Hematopoietic multipotent progenitor cell treated with erythropoietin and hydrocortisone succinate and interleukin-3 and kit ligand, for 8 days (in vitro differentiated cells): ENCODE results near the gene DCAF8.

Experiments
- DNase-seq: peaks from one replicate; pipeline ENCODE4 v3.0.0-alpha.2; 2015

The DCAF8 gene

GRCh38 chr1:160197231-160197630 is 65.1 kb downstream of the DCAF8 start:
- DNase-seq = no peak

DNA sequence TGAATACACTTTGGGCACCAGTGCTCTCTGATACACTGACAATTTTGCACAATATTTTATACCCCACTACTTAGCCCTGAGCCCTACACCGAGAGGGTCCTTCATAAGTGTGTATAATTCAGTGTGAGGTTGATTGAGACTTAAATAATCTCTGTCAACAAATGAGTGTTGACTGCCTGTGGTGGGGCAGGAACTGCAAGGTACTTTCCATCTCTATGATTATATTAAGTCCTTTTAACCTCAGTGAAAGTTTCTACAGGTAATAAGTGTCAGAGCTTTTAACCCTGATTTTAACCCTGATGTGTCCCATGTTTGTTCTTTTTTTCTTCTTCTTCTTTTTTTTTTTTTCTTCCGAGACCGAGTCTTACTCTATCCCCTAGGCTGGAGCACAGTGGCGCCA is 66.2 kb downstream of the DCAF8 start:
- DNase-seq = no peak

DNA sequence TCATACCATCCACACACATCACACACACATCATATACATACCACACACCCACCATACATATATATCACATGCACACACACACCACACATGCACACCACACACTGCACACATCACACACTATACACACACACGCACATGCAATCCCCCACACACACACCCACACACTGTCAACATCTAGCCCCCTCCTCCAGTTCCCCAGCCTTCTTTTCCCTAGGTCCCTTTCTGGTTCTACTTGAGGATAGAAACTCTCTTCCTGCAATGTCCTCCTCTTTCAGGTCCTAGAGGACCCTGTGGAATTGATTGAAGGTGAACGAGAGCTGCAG is 67.7 kb downstream of the DCAF8 start:
- DNase-seq = no peak

GRCh38 chr1:160193832-160194736 is 68.3 kb downstream of the DCAF8 start:
- DNase-seq = no peak

GRCh38 chr1:160193091-160193819 is 69.1 kb downstream of the DCAF8 start:
- DNase-seq = peak; percentile 82

- no peak for DNase-seq
These were observed 70.1 kb downstream of the DCAF8 start for GRCh38 chr1:160192234-160192633.

DNA sequence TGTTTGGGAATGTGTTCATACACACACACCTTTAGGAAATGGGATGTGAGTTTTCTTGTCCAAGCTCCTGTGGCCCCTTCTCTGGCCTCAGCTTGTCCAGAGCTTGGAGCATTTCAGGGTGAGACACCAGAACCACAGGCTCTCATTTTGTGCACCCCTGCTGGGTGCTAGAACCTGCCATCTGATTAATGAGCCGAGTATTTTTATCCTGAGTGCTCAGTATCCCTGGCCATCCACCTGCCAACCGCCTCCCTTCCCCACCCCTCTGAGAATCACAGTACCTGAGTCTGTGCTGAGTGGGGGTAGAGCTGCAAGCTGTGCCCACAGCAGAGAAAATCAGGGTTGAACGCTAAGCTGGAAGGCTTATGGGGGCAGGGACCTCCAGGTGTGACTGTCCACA is 70.6 kb downstream of the DCAF8 start:
- DNase-seq = no peak

DNA sequence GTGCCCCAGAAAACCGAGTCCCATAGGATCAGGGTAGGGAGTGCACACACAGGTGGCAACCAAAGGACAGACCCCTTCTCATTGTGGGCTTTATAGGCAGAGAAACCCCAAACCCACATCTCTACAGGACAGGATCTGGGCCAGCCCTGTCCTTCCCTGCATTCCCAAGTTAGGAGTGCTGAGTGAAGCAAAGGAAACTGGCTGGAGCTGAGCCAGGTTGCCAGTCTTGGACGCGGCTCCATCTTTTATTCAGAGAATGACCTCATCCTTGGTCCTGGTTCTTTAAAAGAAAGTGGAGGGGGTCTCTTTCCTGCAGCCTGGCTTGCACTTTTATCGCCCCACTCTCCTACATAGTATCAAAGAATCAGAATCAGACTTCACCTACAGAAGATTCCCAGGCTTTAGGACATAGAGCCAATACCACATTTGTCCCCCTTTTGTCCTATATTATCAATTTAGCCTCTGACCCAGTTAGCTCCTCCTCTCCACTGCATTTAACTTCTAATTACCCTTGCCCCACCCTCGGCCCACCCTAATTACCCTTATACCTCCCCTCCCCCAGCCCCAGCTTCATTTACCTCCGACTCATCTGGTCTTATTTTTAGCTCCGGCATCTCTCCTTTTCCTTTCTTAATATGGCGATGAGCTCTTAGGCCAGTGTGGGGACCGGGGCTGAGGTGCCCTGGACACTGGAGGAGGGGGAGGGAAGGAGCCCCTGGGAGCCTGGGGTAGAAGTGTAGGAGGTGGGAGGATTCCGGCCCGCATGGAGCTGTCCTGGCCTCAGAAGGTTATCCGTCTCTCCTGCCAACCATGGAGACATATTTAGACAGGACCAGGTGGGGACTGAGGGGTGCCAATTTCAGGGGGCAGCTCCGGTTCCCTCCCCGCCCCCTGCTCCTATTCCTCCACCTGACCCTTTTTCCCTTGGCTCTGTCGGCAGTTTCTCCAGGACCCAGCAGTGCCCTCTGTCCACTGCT is 72.4 kb downstream of the DCAF8 start, which contains the start of gene CASQ1:
TSS of gene CASQ1 (plus strand) at position 927 of the 977 bp plus-strand sequence. CDS start 177 bp downstream, outside the sequence.
- no peak for DNase-seq

- DNase-seq = no peak
These were observed 74.0 kb downstream of the DCAF8 start for GRCh38 chr1:160188341-160188740.

DNA sequence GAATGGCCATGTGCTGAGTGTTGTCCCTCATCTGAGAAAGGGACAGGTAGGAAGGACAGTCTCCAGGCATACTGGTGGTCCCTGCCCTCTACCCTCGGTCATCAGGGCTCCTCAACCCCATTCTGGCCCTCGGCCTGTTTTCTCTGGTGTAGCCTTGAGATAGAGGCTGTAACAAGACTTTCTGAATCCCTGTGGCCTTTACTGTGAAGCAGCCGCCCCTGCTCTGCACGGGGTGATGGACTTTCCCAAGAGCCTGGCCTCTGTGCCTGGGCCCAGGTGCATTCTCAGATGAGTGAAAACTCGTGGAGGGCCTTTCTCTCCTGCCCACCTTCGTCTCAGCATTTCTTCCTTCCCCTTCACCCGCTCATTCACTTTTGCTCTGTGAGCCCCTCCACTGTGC is 74.9 kb downstream of the DCAF8 start:
- no peak for DNase-seq

DNA sequence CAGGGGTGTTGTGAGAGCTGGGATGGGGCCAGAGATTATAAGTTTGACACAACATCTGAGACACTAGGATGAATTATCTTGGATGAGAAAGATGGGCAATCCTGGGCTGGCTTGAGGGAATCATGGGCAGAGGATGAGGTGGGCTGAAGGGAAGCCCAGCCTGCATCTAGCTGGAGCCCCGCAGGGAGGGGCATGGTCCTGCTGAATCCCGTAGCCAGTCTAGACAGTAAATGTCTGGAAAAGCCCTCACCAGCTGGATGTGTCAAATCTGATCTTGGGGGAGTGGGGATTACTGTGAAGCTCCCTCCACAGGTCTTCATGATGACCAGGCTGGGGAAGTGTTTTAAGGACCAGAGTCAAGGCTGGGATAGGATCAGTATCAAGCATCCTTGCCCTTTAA is 75.6 kb downstream of the DCAF8 start:
- DNase-seq = no peak

- no peak for DNase-seq
These were observed 76.1 kb downstream of the DCAF8 start for GRCh38 chr1:160186246-160186645.

DNA sequence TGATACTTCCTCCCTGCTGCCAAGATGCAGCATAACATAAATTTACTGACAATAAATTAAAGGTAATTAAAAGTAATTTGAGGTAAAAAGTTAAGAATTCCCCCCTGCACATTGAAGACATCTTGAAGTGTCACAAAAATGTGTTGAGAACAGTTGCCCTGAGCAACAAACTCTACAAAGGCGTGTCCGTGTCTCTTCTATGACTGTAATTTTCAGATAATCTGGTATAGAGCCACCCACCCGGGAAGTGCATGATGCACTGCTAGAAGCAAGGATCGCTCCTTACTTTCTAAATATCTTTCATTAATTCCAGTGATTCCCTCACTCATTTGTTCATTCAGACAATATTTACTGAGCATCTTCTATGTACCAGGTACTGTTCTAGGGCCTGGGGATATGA is 83.0 kb downstream of the DCAF8 start:
- DNase-seq = peak; percentile 48

DNA sequence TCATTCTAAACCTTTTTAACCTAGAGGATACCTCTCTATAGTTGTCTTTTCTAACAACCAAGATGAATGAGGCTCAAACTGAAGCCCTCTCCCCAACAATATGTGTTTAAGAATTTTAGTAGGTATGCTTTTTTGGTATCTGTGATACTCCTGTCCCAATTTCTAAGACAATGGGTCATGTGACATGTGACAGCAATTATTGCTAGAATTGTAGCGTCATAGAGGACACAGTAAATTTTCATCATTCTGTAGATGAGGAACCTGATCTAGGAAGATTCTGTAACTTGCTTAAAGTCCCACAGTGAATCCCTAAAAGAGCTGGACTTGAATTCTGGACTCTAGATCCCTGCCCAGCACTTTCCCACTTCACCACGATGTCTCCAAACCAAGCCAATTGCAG is 83.6 kb downstream of the DCAF8 start:
- DNase-seq = no peak

DNA sequence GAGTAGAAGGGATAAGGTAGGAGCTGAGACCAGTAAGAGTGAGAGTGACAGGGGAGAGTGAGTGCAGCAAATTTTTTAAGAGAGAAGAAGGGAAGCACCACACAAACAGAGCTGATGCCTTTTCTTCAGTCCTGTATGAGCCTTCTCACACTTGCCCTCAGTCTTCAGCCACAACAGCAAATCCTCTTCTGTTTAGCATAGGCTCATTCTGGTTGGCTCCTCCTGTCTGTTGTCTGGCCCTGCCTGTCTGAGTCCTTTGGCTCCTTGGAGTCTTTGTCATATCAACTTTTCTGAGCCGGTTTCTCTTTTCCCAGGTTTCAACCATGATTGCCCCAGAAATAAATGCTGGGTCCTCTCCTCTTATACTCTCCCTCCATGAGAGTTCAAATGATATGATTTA is 84.7 kb downstream of the DCAF8 start:
- DNase-seq = no peak

DNA sequence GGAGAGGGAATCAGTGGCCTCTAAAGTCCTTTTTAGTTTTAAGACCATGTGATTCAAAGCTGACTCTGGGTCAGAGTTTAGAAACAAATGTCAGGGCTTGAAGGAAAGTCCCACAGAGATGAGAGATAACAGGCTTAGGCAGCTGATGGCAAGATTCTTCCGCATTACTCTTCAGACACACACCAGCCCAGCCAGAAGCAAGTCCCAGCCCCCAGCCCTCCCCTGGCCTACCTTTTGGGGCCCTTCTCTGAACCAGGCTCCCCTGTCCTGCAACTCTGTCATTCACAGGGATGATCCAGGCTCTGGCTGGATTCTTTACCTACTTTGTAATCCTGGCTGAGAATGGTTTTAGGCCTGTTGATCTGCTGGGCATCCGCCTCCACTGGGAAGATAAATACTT is 85.1 kb downstream of the DCAF8 start:
- no peak for DNase-seq

DNA sequence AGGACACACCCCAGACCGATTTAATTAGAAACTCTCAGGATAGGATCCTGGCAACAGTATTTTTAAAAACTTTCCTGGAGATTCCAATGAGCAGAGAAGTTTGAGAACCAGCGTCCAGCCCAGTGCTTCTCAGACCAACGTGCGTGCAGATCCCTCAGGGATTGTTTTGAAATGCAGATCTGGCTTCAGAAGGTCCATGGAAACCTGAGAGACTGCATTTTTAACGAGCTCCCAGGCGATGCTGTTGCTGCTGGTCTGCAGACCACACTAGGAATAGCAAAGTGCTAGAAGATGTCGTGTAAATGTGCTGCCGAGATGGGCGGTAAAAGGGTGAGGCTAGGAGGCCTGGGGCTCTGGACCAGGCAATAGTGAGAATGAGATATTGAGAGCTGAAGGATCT is 90.4 kb downstream of the DCAF8 start:
- no peak for DNase-seq

GRCh38 chr1:160171354-160171753 is 91.0 kb downstream of the DCAF8 start:
- DNase-seq = no peak

DNA sequence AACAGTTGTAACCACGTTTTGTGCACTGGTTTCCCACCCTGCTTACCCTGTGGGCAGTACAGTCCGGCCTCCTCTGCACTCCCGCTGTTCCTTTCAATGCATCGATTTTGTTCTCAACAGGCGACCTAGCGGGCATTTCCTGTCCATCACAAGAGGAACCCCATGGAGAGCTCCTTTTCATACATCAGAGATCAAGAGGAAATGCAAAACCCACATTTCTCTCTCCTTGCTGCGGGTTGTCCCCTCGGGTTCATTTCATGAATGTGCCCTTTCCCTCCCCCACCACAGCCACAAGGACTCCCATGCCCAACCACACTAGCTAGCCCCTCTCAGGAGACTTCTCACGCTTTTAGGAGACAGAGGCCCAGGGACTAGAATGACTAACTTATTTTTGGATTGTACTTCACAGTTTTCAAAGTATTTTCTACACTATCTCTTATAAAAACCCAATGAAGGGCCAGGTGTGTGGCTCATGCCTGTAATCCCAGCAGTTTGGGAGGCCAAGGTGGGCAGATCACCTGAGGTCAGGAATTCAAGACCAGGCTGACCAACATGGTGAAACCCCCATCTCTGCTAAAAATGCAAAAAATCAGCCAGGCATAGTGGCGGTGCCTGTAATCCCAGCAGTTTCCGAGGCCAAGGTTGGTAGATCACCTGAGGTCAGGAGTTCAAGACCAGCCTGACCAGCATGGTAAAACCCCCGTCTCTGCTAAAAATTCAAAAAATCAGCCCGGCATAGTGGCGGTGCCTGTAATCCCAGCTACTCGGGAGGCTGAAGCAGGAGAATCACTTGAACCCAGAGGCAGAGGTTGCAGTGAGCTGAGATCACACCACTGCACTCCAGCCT is 92.6 kb downstream of the DCAF8 start:
- DNase-seq = no peak

DNA sequence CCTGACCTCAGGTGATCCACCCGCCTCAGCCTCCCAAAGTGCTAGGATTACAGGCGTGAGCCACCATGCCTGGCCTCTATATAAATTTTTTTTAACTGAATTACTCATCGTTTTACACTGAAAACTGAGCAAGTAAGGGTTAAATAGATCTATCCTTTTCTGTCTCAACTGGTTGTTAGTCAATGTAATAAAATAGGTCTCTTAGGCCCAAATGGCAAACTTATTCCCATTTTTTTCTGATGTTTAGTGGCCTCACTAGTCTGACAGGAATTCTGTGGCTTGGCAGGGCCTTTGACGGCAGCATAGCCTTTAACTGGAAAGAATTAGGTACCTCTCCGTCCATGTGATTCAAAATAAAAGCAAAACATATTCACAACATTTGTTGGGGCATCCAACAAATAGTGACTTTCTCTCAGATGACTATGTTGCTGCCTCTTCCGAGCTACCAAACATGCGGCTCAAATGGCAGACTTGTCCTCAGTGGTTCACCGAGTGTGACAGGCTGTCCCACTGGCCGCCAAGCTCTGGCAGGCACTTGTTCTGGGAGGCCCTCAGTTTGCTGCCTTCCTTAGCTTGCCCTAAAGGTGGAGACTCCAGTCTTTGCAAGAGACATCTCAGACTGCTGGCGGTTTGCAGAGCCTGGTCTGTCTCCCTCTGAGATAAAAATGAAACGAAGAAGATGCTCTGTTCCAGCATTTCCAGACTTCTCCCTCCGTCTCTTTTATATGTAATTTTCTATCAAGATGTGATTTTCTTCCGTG is 93.6 kb downstream of the DCAF8 start:
- no peak for DNase-seq

GRCh38 chr1:160168016-160168415 is 94.3 kb downstream of the DCAF8 start:
- DNase-seq = no peak
